CD4-positive, alpha-beta T cell treated with Interleukin-17A for 1 hour (primary cell): ENCODE measurements around the gene WDPCP.
"Not testable (repeated sequence)": the region's sequence is repeated elsewhere in the genome, so short reads cannot be mapped to it uniquely, and the experiment has no call there.

Experiments
- DNase-seq: peaks from one replicate; pipeline ENCODE4 v3.0.0-alpha.2; 2020

The WDPCP gene

DNA sequence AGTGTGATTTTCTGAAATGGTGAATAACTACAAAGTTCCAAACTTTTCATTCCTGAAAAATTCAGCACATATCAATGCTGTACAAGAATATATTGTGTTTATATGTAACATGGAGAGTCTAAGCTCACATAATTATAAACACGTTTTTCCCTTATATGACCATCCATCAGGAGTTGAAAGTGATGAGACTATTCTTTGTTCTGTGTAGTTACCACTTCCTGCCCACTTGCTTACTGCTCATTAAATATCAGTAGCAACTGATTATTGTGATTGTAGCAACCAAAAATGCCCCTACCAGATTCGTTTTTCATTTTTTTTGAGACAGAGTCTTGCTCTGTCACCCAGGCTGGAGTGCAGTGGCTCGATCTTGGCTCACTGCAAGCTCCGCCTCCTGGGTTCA is 506.9 kb downstream of the WDPCP start:
- DNase-seq, result no peak

DNA sequence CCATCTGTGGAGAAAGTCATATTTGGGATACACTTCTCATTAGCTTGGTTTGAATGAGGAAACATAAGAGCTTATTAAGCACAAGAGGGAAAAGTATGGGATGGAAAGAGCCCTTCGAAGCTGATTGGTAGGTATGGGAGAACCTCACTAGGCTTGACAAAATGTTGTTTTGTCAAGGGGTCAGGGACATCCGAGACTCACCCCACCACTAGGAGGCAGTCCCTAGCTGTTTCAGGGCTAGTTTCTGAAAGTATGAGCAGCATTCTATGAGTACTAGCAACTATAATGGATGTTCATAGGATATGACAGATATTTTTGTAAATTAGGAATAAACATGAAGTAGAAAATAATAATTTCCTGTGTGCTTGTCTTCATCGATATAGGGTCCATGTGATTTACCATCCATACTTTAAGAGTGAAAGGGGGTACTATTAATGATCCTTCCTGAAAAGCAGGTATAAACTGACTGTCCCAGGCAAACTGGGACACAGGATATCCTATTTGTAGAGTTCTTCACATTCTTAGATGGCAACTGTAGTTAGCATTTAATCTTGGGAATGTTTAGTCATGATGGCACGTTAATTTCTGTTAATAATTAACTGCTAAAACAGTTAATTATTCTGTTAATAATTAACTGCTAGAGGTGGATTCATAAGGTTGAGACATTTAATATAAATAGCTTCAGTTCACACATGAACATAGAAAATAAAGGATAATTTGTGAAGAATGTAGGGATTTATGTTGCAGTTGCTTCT is 509.2 kb downstream of the WDPCP start:
- no peak for DNase-seq

DNA sequence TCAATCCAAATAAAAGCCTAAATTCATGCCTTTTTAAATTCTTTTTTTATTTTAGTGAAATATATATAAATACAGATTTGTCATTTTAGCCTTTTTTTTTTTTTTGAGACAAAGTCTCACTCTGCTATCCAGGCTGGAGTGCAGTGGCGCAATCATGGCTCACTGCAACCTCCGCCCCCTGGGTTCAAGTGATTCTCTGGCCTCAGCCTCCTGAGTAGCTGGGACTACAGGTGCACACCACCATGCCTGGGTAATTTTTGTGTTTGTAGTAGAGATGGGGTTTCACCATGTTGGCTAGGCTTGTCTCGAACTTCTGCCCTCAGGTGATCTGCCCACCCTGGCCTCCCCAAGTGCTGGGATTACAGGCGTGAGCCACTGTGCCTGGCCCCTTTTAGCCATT is 513.9 kb downstream of the WDPCP start:
- not testable (repeated sequence) for DNase-seq

DNA sequence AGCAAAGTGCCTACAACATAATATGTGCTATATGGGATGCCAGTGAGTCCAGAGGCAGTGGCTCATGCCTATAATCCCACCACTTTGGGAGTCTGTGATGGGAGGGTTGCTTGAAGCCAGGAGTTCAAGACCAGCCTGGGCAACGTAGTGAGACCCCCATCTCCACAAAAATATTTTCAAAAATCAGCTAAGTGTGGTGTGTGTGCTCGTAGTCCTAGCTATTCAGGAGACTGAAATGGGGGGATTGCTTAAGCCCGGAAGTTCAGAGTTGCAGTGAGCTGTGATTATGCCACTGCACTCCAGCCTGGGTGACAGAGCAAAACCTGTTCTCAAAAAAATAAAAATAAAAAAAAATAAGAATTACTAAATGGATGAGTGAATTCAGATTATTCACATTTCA is 514.3 kb downstream of the WDPCP start:
- no peak for DNase-seq

DNA sequence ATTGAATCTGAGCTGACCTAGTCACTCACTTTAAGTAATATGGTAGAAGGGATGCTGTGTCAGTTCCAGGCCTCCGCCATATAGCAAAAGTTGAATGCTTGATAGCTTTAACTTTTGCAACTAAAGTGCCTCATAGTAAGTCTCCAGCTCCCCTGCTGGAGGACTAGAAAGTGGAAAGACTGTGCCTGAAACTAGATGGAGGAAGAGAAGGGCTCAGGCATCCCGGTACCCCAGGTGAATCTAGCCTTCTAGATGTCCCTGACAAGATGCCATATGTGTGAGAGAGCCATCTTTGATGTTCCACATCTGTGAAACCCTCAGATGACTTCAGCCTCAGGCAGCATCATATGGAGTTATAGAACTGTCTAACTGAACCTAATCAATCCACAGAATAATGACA is 516.6 kb downstream of the WDPCP start:
- no peak for DNase-seq
